Ishikawa (cell line): ENCODE data around the gene PATJ.

Experiments used
- CEBPB ChIP-seq: IDR thresholded peaks from 2 replicates; pipeline ENCODE4 v1.6.1; 2012
- EGR1 ChIP-seq: IDR thresholded peaks from 2 replicates; pipeline ENCODE4 v1.6.1; 2012
- EP300 ChIP-seq: IDR thresholded peaks from 2 replicates; pipeline ENCODE4 v1.6.1; 2012; ENCODE audit warnings: borderline replicate concordance
- FOXM1 ChIP-seq: IDR thresholded peaks from 2 replicates; pipeline ENCODE4 v1.6.1; 2012; ENCODE audit warnings: low read depth, borderline replicate concordance
- RAD21 ChIP-seq: IDR thresholded peaks from 2 replicates; pipeline ENCODE4 v1.6.1; 2012; ENCODE audit warnings: low read depth
- TAF1 ChIP-seq: IDR thresholded peaks from 2 replicates; pipeline ENCODE4 v1.6.1; 2012; ENCODE audit warnings: low read depth, mild to moderate bottlenecking
- USF1 ChIP-seq: IDR thresholded peaks from 2 replicates; pipeline ENCODE4 v1.6.1; 2012
- YY1 ChIP-seq: IDR thresholded peaks from 2 replicates; pipeline ENCODE4 v1.6.1; 2012; ENCODE audit warnings: low read depth

DNA sequence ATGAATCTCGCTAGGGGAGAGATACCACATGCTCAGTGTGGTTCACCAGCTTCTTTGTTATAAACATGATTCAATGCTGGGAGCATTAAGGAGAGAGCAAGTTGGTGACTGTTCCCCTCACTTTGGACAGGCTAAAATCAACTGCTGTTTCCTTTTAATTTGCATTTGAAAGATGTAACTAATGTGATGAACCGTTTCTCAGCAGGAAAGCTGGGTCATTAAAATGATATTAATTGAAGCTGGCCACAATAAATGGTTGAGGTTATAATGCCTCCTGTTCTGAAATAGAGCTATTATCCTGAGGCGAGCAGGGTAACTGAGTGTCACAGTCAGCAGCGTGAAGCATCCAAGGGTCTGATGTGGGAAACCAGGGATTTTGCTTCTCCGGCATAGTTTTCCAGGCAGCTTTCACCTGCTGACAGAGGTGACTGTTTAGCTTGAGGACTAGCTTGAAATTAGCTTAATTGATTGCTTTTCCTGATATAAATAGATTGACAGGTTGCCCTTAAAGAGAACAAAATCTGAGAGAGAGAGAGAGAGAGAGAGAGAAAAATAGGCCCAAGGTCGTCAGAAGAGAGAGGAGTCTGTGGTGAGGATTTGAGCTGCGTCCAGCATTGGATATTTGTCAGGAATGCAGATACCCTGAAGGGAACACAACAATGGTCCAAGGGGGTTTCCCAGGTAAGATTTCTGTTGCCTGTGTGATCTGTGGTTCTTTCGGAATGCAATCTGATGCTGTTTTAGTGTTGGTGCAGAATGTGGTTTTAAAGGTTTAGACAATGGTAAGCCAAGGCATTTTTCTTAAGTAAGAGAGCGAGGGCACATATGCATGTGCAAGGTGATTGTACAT, 209.7 kb downstream of the PATJ start:
- TF ChIP-seq FOXM1 (no peak), TAF1 (no peak), EGR1 (no peak), CEBPB (no peak), YY1 (no peak), RAD21 (no peak), USF1 (no peak), EP300 (no peak)
